ENCODE measurements around the gene NRL.
"Not testable (repeated sequence)": the region's sequence is repeated elsewhere in the genome, so short reads cannot be mapped to it uniquely, and the experiment has no call there.

NRL gene

GRCh38 chr14:24050753-24051152, 64.0 kb downstream of the NRL start:
- not testable (repeated sequence) for H3K9ac ChIP-seq (ENCODE audit: low read depth, low read length, poor library complexity); H4K91ac ChIP-seq (ENCODE audit: low read depth, low read length, poor library complexity); H2BK5ac ChIP-seq (ENCODE audit: low read length); DNase-seq (ENCODE audit: low spot score); H3K4me3 ChIP-seq (ENCODE audit: low read length in 2 of 2); H4K8ac ChIP-seq (ENCODE audit: low read depth, low read length); H2BK15ac ChIP-seq (ENCODE audit: low read length); H3K4ac ChIP-seq (ENCODE audit: low read length); H3K23ac ChIP-seq (ENCODE audit: low read depth, low read length, poor library complexity); H3K9me3 ChIP-seq (replicated peaks in 1 of 2; ENCODE audit: control insufficient read depth in 2 of 2, insufficient read depth in 1 of 2, low read depth in 1 of 2, low read length in 2 of 2); H2AK5ac ChIP-seq (ENCODE audit: low read depth, low read length); H2BK12ac ChIP-seq (ENCODE audit: low read length); H3K36me3 ChIP-seq (replicated peaks in 1 of 2; ENCODE audit: control insufficient read depth in 2 of 2, insufficient read depth in 2 of 2, low read length in 2 of 2); H3K27ac ChIP-seq (replicated peaks; ENCODE audit: low read length); H3K4me1 ChIP-seq (ENCODE audit: control insufficient read depth in 2 of 2, insufficient read depth in 1 of 2, low read depth in 1 of 2, low read length in 2 of 2); H3K18ac ChIP-seq (ENCODE audit: low read length); H3K79me1 ChIP-seq (ENCODE audit: low read depth, low read length); H3K4me2 ChIP-seq (ENCODE audit: insufficient read depth, low read length, poor library complexity, severe bottlenecking); H3K14ac ChIP-seq (ENCODE audit: low read length); H2BK120ac ChIP-seq (ENCODE audit: low read depth, low read length)
- peaks cover 0 to 38% (median 0%) of the 10 kb centered on the region in 3 experiments for H3K27me3 ChIP-seq (ENCODE audit: control insufficient read depth in 3 of 3, insufficient read depth in 3 of 3, low read depth in 1 of 3, low read length in 3 of 3)
- H2AFZ ChIP-seq (ENCODE audit: low read length) = peak overlapping the region; percentile 99
- no CpG with 5 or more reads among the region's 8 CpGs for whole genome bisulfite sequencing, 2 donors (ENCODE audit: extremely low coverage in 2 of 2, insufficient read length in 2 of 2, insufficient replicate concordance in 1 of 2)

- H3K9me3 ChIP-seq (replicated peaks in 1 of 2; ENCODE audit: control insufficient read depth in 2 of 2, insufficient read depth in 1 of 2, low read depth in 1 of 2, low read length in 2 of 2); H3K4ac ChIP-seq (ENCODE audit: low read length); H2BK120ac ChIP-seq (ENCODE audit: low read depth, low read length); H2AK5ac ChIP-seq (ENCODE audit: low read depth, low read length); H4K91ac ChIP-seq (ENCODE audit: low read depth, low read length, poor library complexity); H3K79me1 ChIP-seq (ENCODE audit: low read depth, low read length); H3K14ac ChIP-seq (ENCODE audit: low read length); H2AFZ ChIP-seq (ENCODE audit: low read length); H3K36me3 ChIP-seq (replicated peaks in 1 of 2; ENCODE audit: control insufficient read depth in 2 of 2, insufficient read depth in 2 of 2, low read length in 2 of 2); H4K8ac ChIP-seq (ENCODE audit: low read depth, low read length); H2BK5ac ChIP-seq (ENCODE audit: low read length); DNase-seq (ENCODE audit: low spot score); H3K18ac ChIP-seq (ENCODE audit: low read length); H3K4me2 ChIP-seq (ENCODE audit: insufficient read depth, low read length, poor library complexity, severe bottlenecking); H3K4me1 ChIP-seq (ENCODE audit: control insufficient read depth in 2 of 2, insufficient read depth in 1 of 2, low read depth in 1 of 2, low read length in 2 of 2); H3K4me3 ChIP-seq (ENCODE audit: low read length in 2 of 2); H3K23ac ChIP-seq (ENCODE audit: low read depth, low read length, poor library complexity); H2BK12ac ChIP-seq (ENCODE audit: low read length); H2BK15ac ChIP-seq (ENCODE audit: low read length); H3K9ac ChIP-seq (ENCODE audit: low read depth, low read length, poor library complexity); H3K27ac ChIP-seq (replicated peaks; ENCODE audit: low read length): not testable (repeated sequence)
- H3K27me3 ChIP-seq (ENCODE audit: control insufficient read depth in 3 of 3, insufficient read depth in 3 of 3, low read depth in 1 of 3, low read length in 3 of 3) = peaks cover 0 to 38% (median 0%) of the 10 kb centered on the region in 3 experiments
- WGBS, 2 donors (ENCODE audit: extremely low coverage in 2 of 2, insufficient read length in 2 of 2, insufficient replicate concordance in 1 of 2) = no CpG with 5 or more reads among the region's 2 CpGs
These were observed 65.7 kb downstream of the NRL start for GRCh38 chr14:24049002-24049401.

- H3K79me1 ChIP-seq (ENCODE audit: low read depth, low read length) = no peaks in the 10 kb centered on the region
- no peak for DNase-seq (ENCODE audit: low spot score)
- no peak overlapping the region for H2BK5ac ChIP-seq (ENCODE audit: low read length)
- peak overlapping the region; percentile 85 for H3K23ac ChIP-seq (ENCODE audit: low read depth, low read length, poor library complexity)
- peaks cover 0 to 18% (median 0%) of the 10 kb centered on the region in 3 experiments for H3K27me3 ChIP-seq (ENCODE audit: control insufficient read depth in 3 of 3, insufficient read depth in 3 of 3, low read depth in 1 of 3, low read length in 3 of 3)
- H3K14ac ChIP-seq (ENCODE audit: low read length) = no peak overlapping the region
- no peak overlapping the region for H3K4me2 ChIP-seq (ENCODE audit: insufficient read depth, low read length, poor library complexity, severe bottlenecking)
- no peak overlapping the region for H3K18ac ChIP-seq (ENCODE audit: low read length)
- no peaks in the 10 kb centered on the region for H3K9me3 ChIP-seq (replicated peaks in 1 of 2; ENCODE audit: control insufficient read depth in 2 of 2, insufficient read depth in 1 of 2, low read depth in 1 of 2, low read length in 2 of 2)
- no peak overlapping the region for H2AFZ ChIP-seq (ENCODE audit: low read length)
- no peaks in the 10 kb centered on the region for H3K36me3 ChIP-seq (replicated peaks in 1 of 2; ENCODE audit: control insufficient read depth in 2 of 2, insufficient read depth in 2 of 2, low read length in 2 of 2)
- no peak overlapping the region for H3K9ac ChIP-seq (ENCODE audit: low read depth, low read length, poor library complexity)
- no peak overlapping the region for H3K4me3 ChIP-seq (ENCODE audit: low read length in 2 of 2)
- WGBS, 2 donors (ENCODE audit: extremely low coverage in 2 of 2, insufficient read length in 2 of 2, insufficient replicate concordance in 1 of 2) = no CpG with 5 or more reads among the region's 5 CpGs
- H2AK5ac ChIP-seq (ENCODE audit: low read depth, low read length) = no peak overlapping the region
- H3K27ac ChIP-seq (replicated peaks; ENCODE audit: low read length) = no peak overlapping the region
- H2BK12ac ChIP-seq (ENCODE audit: low read length) = no peak overlapping the region
- no peak overlapping the region for H4K8ac ChIP-seq (ENCODE audit: low read depth, low read length)
- no peak overlapping the region for H2BK15ac ChIP-seq (ENCODE audit: low read length)
- H4K91ac ChIP-seq (ENCODE audit: low read depth, low read length, poor library complexity) = no peak overlapping the region
- H3K4me1 ChIP-seq (ENCODE audit: control insufficient read depth in 2 of 2, insufficient read depth in 1 of 2, low read depth in 1 of 2, low read length in 2 of 2) = no peaks in the 10 kb centered on the region
- no peak overlapping the region for H2BK120ac ChIP-seq (ENCODE audit: low read depth, low read length)
- no peak overlapping the region for H3K4ac ChIP-seq (ENCODE audit: low read length)
These were observed 72.0 kb downstream of the NRL start for GRCh38 chr14:24042746-24043145.

GRCh38 chr14:24040692-24041091, 74.1 kb downstream of the NRL start:
- Histone ChIP-seq H3K4ac (ENCODE audit: low read length) (no peak overlapping the region), H2BK15ac (ENCODE audit: low read length) (no peak overlapping the region), H2AK5ac (ENCODE audit: low read depth, low read length) (no peak overlapping the region), H3K27me3 (ENCODE audit: control insufficient read depth in 3 of 3, insufficient read depth in 3 of 3, low read depth in 1 of 3, low read length in 3 of 3) (peaks cover 0 to 12% (median 0%) of the 10 kb centered on the region in 3 experiments), H3K27ac (replicated peaks; ENCODE audit: low read length) (no peak overlapping the region), H3K23ac (ENCODE audit: low read depth, low read length, poor library complexity) (no peak overlapping the region), H4K91ac (ENCODE audit: low read depth, low read length, poor library complexity) (no peak overlapping the region), H3K4me2 (ENCODE audit: insufficient read depth, low read length, poor library complexity, severe bottlenecking) (no peak overlapping the region), H2BK12ac (ENCODE audit: low read length) (no peak overlapping the region), H3K4me3 (ENCODE audit: low read length in 2 of 2) (no peak overlapping the region), H3K79me1 (ENCODE audit: low read depth, low read length) (no peaks in the 10 kb centered on the region), H3K14ac (ENCODE audit: low read length) (no peak overlapping the region), H3K9ac (ENCODE audit: low read depth, low read length, poor library complexity) (no peak overlapping the region), H2BK5ac (ENCODE audit: low read length) (no peak overlapping the region), H3K36me3 (replicated peaks in 1 of 2; ENCODE audit: control insufficient read depth in 2 of 2, insufficient read depth in 2 of 2, low read length in 2 of 2) (no peaks in the 10 kb centered on the region), H3K9me3 (replicated peaks in 1 of 2; ENCODE audit: control insufficient read depth in 2 of 2, insufficient read depth in 1 of 2, low read depth in 1 of 2, low read length in 2 of 2) (no peaks in the 10 kb centered on the region), H3K18ac (ENCODE audit: low read length) (no peak overlapping the region), H2AFZ (ENCODE audit: low read length) (no peak overlapping the region), H4K8ac (ENCODE audit: low read depth, low read length) (no peak overlapping the region), H2BK120ac (ENCODE audit: low read depth, low read length) (no peak overlapping the region), H3K4me1 (ENCODE audit: control insufficient read depth in 2 of 2, insufficient read depth in 1 of 2, low read depth in 1 of 2, low read length in 2 of 2) (no peaks in the 10 kb centered on the region)
- no CpG with 5 or more reads among the region's 2 CpGs for WGBS, 2 donors (ENCODE audit: extremely low coverage in 2 of 2, insufficient read length in 2 of 2, insufficient replicate concordance in 1 of 2)
- DNase-seq (ENCODE audit: low spot score) = no peak
